Fibroblast of lung (primary cell): ENCODE data around the gene MYBPC1.

ENCODE experiments used
- CTCF ChIP-seq, 2 donors: IDR thresholded peaks in 1 of 2; conservative IDR thresholded peaks in 1 of 2; 1 replicate in 1 of 2; 2 replicates in 1 of 2; pipeline ENCODE4 v1.5.1; 2011 to 2012; ENCODE audit warnings: low read length in 2 of 2, control low read depth in 1 of 2, inconsistent platforms in 1 of 2, low read depth in 1 of 2, mild to moderate bottlenecking in 1 of 2
- EZH2 ChIP-seq: IDR thresholded peaks from 2 replicates; pipeline ENCODE4 v1.5.1; 2012; ENCODE audit warnings: low read length, control low read depth, mild to moderate bottlenecking; ENCODE audit errors: missing control alignments

GRCh38 chr12:101619858-101620761 is 25.3 kb downstream of the MYBPC1 start:
- TF ChIP-seq CTCF (conservative IDR thresholded peaks at IDR 0.05 in 1 of 2, IDR thresholded peaks at IDR 0.05 in 1 of 2; ENCODE audit: low read depth in 1 of 2, low read length in 2 of 2): no peak
- TF ChIP-seq EZH2: no peak
